GM18520 (cell line): ENCODE results near the gene SLC35B2.

ENCODE experiments used
- ATAC-seq: cut with Tn5 transposase; IDR thresholded peaks from one replicate; pipeline ENCODE4 v1.9.1; 2021; ENCODE audit not compliant: unreplicated experiment

The SLC35B2 gene

DNA sequence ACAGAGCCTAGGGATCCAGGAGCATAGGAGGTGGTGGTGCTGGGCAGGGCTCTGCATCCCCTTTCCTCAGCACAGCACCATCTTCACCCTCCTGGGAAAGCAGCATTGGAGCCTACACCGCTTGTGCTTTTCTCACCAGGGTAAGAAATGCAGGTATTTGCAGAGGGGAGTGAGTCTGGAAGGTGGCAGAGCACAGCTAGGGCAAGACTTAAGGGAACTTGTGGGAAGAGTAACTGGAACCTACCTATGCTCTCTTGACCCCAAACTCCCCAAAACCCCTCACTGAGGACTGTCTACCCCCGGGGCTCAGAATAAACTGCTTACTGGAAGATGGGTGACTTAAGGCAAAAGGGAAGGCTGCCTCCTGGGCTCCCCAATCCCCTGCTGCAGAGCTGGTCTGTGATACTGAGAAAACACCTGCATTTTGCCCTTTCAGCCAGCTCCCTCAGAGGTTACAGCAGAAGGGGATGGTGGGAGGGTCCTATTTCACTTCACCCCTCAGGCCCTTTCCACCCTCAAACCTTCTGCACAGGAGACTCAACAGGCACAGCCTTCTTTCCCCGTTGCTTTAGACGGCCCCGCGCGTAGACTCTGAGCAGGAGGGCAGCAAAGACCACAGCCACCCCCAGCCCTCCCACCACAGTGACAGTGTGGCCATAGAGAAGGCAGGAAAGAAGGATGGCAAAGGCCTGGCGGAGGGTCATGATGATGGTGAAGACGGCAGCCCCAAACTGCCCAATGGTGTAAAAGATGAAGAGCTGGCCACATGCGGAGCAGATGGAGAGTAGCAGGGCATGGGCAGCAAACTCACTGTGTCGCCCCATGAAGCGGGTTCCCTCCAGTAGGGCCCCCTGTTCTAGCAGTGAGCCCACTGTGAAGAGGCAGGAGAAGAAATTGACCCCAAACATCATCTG lies 2.9 kb downstream of the SLC35B2 start:
- ATAC-seq: no peak

DNA sequence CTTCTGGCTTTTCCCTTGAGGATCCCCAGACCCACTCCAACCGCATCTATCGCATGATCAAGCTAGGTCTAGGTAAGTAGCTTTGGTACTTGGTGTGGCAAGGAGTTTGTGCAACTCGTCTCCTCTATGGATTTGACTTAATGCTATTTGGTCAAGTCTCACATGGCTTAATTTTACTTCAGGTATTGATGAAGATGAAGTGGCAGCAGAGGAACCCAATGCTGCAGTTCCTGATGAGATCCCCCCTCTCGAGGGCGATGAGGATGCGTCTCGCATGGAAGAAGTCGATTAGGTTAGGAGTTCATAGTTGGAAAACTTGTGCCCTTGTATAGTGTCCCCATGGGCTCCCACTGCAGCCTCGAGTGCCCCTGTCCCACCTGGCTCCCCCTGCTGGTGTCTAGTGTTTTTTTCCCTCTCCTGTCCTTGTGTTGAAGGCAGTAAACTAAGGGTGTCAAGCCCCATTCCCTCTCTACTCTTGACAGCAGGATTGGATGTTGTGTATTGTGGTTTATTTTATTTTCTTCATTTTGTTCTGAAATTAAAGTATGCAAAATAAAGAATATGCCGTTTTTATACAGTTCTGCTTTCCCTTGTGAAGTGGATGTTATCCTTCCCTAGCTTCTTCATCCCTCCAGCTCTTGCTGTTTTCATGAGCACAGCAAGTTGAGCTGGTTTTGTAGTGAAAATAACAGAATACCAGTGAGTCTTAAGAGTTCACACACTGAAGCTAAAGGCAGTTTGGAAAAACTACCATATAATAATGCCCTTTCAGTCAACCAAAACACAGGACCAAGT lies 3.8 kb downstream of the SLC35B2 start:
- no peak for ATAC-seq

DNA sequence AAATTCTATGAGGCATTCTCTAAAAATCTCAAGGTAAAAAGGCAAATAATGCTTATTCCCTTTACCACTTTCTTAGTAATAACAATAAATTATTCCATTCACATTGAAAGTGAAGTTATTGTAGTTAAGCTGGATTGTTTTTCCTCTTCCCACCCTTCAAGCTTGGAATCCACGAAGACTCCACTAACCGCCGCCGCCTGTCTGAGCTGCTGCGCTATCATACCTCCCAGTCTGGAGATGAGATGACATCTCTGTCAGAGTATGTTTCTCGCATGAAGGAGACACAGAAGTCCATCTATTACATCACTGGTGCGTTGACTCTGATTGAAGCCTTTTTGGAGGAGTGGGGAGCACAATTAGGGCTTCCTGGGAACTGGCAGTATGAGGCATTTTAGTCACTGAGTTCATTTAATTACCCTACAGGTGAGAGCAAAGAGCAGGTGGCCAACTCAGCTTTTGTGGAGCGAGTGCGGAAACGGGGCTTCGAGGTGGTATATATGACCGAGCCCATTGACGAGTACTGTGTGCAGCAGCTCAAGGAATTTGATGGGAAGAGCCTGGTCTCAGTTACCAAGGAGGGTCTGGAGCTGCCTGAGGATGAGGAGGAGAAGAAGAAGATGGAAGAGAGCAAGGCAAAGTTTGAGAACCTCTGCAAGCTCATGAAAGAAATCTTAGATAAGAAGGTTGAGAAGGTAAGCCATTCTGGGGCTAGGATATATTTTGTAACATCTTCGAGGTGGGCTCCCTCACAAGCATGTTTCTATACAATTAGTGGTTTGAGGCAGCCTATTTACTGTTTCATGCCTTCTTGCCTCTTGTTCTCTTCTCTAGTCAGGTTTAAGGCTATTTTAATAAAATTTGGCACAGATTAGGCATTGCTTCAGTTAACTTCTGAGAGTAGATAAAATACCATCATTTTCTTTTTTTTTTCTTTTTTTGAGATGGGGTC lies 5.5 kb downstream of the SLC35B2 start:
- no peak for ATAC-seq

DNA sequence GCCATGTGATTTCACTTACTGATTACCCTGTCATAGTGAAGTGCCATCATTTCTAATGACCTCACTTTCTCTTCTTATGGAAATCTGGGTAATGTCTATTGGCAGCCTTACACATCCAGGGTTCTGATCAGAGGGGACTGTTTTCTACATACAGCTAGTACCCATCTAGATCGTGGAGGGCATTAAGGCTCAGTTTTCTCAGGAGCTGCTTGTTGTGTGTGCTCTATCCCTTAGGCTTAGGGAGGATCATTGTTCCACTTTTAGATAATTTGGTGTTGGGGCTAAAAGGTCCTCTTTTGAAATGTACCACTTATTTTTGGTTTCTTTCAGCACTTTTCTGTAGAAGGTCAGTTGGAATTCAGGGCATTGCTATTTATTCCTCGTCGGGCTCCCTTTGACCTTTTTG lies 6.6 kb downstream of the SLC35B2 start:
- ATAC-seq: no peak

DNA sequence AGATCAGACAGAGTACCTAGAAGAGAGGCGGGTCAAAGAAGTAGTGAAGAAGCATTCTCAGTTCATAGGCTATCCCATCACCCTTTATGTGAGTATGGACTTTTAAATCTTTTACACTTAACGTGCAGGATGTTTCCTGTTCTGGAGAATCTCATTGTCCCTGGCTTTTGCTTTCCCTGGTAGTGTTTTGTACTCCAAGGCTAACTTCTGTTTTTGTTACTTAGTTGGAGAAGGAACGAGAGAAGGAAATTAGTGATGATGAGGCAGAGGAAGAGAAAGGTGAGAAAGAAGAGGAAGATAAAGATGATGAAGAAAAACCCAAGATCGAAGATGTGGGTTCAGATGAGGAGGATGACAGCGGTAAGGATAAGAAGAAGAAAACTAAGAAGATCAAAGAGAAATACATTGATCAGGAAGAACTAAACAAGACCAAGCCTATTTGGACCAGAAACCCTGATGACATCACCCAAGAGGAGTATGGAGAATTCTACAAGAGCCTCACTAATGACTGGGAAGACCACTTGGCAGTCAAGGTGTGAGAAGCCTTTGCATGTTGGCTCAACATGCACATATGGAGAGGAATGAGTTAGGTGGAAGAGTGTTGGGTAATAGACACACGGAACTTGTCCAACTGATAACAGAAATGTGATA lies 7.1 kb downstream of the SLC35B2 start:
- no peak for ATAC-seq

DNA sequence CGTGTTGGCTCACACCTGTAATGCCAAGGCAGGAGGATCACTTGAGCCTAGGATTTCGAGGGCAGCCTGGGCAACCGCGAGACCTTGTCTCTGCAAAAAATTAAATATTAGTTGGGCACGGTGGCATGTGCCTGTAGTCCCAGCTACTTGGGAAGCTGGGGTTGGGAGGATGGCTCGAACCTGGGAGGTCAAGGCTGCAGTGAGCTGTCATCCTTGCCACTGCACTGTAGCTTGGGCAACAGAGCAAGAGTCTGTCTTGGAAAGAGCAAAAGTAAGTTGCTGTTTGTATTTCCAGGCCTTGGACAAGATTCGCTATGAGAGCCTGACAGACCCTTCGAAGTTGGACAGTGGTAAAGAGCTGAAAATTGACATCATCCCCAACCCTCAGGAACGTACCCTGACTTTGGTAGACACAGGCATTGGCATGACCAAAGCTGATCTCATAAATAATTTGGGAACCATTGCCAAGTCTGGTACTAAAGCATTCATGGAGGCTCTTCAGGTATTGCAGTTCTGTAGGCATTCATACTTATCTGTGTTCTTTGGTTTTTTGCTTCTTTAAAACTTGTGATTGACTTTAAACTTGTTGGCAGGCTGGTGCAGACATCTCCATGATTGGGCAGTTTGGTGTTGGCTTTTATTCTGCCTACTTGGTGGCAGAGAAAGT lies 8.1 kb downstream of the SLC35B2 start:
- ATAC-seq: no peak

DNA sequence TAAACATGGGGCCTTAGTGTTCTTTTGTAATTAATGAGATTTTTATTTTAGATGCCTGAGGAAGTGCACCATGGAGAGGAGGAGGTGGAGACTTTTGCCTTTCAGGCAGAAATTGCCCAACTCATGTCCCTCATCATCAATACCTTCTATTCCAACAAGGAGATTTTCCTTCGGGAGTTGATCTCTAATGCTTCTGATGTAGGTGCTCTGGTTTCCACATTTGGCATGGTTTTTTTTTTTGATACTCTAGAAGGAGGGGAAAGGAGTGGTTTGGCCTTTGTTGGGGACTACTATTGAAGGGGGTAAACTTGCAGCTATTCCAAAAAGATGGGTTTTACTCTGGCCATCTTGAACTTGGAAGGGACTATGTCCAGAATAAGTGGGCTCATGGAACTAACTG lies 8.7 kb downstream of the SLC35B2 start:
- no peak for ATAC-seq

DNA sequence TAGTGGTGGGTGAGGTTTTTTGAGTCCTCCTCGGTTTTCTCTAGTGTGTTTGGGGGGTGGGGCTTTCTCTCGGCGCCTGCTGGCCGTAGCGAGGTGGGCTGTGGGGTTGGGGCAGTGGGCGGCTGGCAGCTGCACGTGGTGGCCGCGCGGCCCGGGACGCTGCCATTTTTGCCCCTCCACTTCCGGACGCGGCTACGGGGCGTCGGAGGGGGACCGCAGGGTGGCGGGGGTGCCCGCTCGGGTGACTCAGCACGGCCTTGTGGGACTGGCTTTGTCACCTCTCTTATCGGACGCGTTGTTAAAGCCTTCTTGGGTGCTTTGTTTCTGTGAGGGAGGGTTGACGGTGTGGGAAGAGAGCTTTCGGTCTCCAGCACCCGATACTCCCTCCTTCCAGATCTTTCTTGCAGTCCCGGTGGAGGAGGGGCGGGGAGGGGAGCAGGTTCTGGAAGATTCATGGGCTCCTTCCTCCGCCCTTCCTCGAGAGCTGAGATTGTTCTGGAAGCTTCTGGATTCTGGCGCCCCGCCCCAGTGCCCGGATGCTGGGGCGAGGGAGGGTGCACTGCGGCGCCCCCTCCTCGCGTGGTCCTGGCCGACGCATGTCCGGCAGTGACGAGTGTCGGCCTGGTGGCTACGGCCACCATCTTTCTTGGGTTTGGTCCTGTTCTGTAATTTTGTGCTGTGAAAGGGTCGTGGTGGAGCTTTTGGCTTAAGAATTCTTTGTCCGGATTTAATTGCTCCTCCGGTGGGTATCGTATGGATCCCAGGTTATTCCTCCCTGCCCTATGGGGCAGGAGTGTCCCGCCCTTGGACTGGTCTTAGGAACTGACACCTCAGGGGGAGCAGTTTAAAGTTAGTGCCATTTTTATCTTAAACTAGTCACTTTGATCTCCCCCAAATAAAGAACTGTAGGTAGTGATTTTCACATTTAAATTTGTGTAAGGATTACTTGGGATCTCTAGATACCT lies 9.7 kb downstream of the SLC35B2 start:
- ATAC-seq: peak; percentile 17

DNA sequence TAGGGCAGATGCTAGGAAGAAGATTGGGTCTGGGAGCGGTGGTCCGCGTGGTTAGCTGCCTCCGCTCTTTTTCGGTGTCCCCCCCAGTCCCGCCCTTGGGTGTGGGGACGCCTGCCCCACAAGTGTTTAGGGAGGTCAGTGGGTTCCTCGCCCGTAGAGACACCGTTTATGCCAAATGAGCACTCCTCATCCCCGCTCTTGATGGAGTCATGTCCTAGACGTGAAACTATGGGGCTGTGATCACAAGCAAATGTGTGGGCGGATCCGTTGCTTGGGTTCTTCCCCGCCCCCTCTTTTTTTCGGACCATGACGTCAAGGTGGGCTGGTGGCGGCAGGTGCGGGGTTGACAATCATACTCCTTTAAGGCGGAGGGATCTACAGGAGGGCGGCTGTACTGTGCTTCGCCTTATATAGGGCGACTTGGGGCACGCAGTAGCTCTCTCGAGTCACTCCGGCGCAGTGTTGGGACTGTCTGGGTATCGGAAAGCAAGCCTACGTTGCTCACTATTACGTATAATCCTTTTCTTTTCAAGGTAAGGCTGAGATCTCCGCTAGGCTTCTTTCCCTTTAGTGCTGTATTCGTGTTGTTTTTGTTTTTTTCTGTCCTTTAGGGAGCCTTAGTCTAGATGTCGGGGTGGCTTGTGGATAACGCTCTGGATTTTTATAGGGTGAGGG lies 10.5 kb downstream of the SLC35B2 start, which contains the start of gene HSP90AB1:
Gene HSP90AB1, plus strand, starts transcription at position 439 of the 675 bp plus-strand sequence. CDS start 1,529 bp downstream, outside the sequence.
- ATAC-seq: peak; percentile 57

DNA sequence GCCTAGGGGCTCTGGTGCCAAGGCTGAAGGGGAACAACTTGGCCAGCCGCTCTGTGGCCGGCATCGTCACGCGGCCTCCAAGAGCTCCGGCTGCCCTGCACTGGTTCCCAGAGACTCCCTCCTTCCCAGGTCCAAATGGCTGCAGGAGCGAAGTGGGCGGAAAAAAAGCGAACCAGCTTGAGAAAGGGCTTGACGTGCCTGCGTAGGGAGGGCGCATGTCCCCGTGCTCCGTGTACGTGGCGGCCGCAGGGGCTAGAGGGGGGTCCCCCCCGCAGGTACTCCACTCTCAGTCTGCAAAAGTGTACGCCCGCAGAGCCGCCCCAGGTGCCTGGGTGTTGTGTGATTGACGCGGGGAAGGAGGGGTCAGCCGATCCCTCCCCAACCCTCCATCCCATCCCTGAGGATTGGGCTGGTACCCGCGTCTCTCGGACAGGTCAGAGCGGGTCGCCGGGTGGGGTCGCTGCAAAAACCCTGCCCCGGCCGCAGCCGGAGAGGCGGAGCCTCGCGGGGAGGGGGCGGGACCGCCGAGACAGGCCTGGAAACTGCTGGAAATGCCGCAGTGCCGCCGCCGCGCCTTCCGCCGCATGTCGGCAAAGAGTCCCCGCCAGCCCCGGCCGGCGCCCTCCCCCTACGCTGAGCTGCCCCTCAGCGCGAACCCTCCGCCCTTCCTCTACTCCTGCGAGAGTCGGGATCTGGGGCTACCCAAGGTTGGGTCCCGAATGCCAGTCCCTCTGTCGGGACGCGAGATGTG lies 11.2 kb downstream of the SLC35B2 start:
- peak; percentile 32 for ATAC-seq

DNA sequence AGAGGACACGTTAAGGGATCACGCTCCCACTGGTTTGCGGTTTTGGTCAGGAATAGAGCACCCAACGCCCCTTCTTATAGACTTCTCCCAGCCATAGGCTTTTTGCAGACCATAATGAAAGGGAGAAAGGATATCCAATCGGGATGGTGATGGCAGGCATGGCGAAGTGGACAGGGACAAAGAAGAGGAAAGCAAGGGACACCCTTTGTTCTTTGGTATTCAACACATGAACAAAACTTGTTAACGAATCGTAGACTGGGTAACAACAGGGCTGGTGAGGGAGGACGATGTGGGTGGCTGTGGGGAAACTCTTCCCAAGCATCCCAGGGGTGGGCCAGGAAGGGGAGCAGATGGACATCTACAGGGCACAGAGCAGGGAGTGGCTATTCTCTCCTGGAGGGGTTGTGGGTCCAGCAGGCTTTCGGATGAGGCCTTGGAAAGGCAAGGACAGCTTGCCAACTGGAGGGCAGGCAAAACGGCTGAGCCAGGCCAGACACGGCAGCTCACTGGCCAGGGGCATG lies 11.9 kb downstream of the SLC35B2 start:
- no peak for ATAC-seq

DNA sequence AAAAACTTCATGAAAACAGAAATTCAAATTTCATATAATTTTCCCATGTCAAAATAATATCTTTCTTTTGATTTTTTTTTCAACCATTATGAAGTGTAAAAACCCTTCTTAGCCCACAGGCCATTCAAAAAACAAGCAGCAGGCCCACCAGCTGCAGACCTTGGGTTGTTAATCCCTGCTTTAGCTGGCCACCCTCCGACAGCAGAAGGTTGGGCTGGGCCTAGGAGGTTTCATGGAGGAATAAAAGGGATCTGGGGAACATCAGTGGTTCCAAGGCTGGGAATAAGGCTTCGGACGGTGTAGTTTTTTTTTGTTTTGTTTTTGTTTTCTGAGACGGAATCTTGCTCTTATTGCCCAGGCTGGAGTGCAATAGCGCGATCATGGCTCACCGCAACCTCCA lies 14.0 kb downstream of the SLC35B2 start:
- no peak for ATAC-seq

DNA sequence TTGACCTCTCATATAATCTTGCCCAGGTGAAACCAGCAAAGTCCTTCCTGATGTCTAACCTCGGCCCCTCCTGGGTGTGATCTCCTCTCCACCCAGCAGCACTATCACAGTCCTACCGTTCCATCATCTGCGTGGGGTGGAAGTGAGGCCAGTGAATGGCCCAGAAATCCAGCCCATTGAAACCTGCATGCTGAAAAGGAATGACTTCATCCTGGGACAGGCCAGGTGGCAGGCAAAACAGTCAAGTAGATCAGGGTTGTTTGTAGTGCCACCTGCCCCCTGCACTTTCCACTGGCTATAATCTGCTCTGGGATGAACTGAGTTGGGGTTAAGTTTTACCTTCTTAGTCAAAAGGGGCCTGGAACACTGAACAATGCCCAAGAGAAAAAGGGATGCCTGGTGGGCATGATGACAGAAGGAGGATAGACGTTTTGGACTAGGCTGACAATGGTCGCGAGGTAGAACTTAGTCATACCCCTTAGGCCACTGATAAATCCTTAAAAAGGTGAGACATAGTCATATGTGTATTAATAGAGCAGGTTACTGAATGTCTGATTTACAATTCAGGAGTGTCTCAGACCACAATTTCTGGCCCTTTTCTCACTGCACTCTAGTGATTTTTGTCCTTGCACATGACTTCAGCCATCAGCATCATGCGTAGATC lies 18.5 kb downstream of the SLC35B2 start:
- ATAC-seq: no peak

DNA sequence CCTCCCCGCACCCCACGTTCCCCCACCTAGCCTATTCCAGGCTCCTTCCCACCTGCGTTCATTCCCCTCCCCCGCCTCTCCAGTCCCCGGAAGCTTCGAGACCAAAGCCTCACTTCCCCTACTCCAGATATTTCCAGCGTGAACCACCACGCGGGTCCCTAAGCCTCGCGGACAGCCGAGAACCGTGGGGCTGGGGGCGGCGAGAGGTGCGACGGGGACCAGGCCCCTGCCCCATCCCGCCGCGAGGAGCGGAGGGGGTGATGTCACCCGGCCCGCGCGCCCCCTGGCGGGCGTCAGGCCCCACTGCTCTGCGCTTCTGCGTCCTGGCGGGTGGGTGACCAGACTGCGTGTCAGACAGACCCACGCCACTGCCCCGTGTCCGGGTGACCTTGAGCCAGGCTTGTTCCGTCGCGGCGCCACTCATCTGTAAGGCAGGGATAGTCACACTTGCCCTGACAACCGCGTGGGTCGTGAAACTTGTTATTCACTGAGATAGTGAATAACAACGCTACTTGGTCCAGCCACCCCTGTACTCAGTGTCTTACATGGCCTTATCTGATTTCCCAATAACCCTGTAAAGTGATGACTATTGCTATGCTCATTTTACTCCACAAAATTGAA lies 19.4 kb downstream of the SLC35B2 start:
- peak; percentile 73 for ATAC-seq

DNA sequence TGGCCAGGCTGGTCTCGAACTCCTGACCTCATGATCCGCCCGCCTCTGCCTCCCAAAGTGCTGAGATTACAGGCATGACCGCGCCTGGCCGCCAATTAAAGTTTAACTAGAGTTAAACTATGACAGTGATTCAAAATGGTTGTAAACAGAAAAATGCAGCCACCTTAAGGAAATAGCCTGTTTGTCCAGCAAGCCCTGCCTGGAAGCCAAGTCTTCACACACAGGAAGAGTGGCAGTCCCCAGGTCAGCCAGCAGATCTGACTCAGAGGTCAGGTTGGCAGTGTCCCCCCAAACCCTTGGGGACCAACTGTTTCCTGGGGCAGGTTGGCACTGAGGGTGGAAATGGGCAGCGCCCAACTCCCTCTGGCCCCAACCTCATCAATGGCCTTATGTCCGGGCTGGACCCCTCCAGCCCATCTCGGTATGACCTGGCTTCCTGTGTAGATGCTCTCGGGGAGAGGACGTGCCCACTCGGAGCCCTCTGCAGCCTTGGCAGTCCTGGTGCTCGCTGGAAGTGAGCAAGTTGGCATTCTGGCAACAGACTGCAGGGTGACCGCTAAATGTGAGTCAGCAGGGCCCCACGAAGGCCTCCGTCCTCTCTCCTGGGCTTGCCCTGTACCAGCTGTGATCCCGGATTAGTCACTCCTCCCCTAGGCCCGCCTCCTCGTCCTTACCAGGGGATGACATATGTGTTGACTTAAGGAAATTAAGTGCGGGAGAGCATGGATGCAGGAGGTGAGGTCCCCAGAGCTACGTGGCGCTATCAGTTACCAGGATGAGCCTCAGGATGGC lies 20.1 kb downstream of the SLC35B2 start:
- ATAC-seq: peak; percentile 37
